IPS DF 6.9 (cell line): ENCODE results near the gene ZBTB26.
"Not testable (repeated sequence)": the region's sequence is repeated elsewhere in the genome, so short reads cannot be mapped to it uniquely, and the experiment has no call there.

Source experiments
- DNase-seq: peaks from one replicate; pipeline ENCODE4 v3.0.0-alpha.2; 2013; ENCODE audit warnings: low read depth, low spot score
- H3K27ac ChIP-seq: one replicate; pipeline ENCODE4 v1.5.1; 2013; ENCODE audit warnings: low read length, control low read depth
- H3K27me3 ChIP-seq: 2 replicates; pipeline ENCODE4 v1.6.1; 2013; ENCODE audit warnings: mild to moderate bottlenecking, low read length; ENCODE audit not compliant: control insufficient read depth, insufficient read depth
- H3K36me3 ChIP-seq: 2 replicates; pipeline ENCODE4 v1.6.1; 2013; ENCODE audit warnings: low read length; ENCODE audit not compliant: control insufficient read depth, insufficient read depth
- H3K4me1 ChIP-seq: 2 replicates; pipeline ENCODE4 v1.6.1; 2013; ENCODE audit warnings: low read length; ENCODE audit not compliant: control insufficient read depth, insufficient read depth
- H3K4me3 ChIP-seq: 2 replicates; pipeline ENCODE4 v1.5.1; 2013; ENCODE audit warnings: mild to moderate bottlenecking, low read length
- H3K9me3 ChIP-seq: 2 replicates; pipeline ENCODE4 v1.6.1; 2013; ENCODE audit warnings: low read length, inconsistent platforms; ENCODE audit not compliant: control insufficient read depth, insufficient read depth
- WGBS: extraction: QIAGEN DNeasy Blood & Tissue Kit; methylation state at CpG from one replicate; pipeline ENCODE4 v1.1.7; 2013; ENCODE audit warnings: mixed read lengths, missing lambda C conversion rate; ENCODE audit not compliant: insufficient read length, insufficient coverage; 5-methylcytosine and 5-hydroxymethylcytosine counted together

Gene ZBTB26

GRCh38 chr9:122897969-122898368, 33.3 kb downstream of the ZBTB26 start:
- H3K36me3 ChIP-seq = no peaks in the 10 kb centered on the region
- H3K4me1 ChIP-seq = no peaks in the 10 kb centered on the region
- no peaks in the 10 kb centered on the region for H3K9me3 ChIP-seq
- no peak overlapping the region for H3K27ac ChIP-seq
- no peak overlapping the region for H3K4me3 ChIP-seq
- no peaks in the 10 kb centered on the region for H3K27me3 ChIP-seq
- DNase-seq = no peak
- WGBS = no CpG with 5 or more reads among the region's 1 CpG

DNA sequence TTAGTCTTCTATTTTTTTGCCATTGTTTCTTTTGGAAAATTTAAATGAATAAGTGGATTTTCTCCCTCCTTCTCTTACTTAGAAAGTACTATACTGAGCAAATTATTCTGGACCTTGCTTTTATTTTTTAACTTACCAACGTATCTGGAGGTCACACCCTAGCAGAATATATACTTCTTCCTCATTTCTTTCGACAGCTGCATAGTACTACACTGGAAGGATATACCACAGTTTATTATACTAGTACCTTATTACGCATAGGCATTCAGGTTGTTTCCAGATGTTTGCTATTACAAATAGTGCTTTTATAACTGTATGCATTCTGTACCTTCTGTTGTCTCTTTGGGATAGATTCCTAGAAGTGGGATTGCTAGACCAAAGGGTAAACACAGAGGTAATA, 42.8 kb downstream of the ZBTB26 start:
- no CpG with 5 or more reads among the region's 3 CpGs for WGBS
- Histone ChIP-seq H3K27me3 (no peaks in the 10 kb centered on the region), H3K36me3 (peaks cover 3% of the 10 kb centered on the region; the same call in 1 of the 2 replicates), H3K9me3 (no peaks in the 10 kb centered on the region), H3K4me1 (no peaks in the 10 kb centered on the region), H3K4me3 (no peak overlapping the region), H3K27ac (no peak overlapping the region)
- DNase-seq = no peak

DNA sequence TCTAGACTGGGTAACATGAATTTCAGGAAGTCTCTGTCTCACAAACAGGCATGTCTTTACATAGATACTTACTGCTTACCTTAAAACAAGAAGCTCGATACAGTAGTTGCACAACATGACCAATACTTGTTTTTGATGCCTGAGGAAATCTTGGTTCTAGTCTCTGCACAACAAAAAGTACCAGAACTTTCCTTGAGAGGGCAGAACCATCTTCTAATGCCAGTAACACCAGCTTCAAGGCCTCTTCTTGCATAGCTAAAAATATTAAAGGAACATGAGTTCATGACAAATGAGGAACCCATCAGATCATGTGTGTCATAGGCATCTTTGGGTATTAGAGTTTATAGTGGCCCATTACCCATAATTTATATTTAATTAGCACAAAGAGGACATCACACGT, 48.2 kb downstream of the ZBTB26 start:
- Histone ChIP-seq H3K27ac (no peak overlapping the region), H3K9me3 (no peaks in the 10 kb centered on the region), H3K27me3 (no peaks in the 10 kb centered on the region), H3K4me1 (no peaks in the 10 kb centered on the region), H3K36me3 (peaks cover 2% of the 10 kb centered on the region; the same call in 1 of the 2 replicates), H3K4me3 (no peak overlapping the region)
- 100% methylated on average over 1 of the region's 2 CpGs for WGBS
- no peak for DNase-seq

DNA sequence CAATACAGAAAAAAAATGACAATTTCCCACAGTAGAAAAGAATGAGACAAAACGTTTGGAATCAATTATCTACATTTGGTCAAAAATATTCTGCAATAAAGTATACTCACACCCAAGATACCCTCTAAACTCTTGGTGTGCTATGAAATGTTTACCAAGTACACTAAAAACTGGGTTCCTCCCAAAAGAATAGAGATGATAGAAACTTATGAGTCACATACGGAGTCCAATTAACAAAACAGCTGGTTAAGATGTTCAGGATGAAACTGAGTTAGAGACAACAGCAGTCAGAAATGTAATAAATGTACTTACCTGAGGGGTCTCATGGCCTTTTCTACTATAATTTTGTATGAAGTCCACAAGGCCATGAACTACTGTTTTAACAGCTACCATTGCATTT, 51.9 kb downstream of the ZBTB26 start:
- WGBS = no CpG with 5 or more reads among the region's 2 CpGs
- H3K9me3 ChIP-seq = no peaks in the 10 kb centered on the region
- no peak for DNase-seq
- peaks cover 8% of the 10 kb centered on the region; the same call in 1 of the 2 replicates for H3K36me3 ChIP-seq
- H3K27me3 ChIP-seq = no peaks in the 10 kb centered on the region
- H3K4me3 ChIP-seq = no peak overlapping the region
- no peaks in the 10 kb centered on the region for H3K4me1 ChIP-seq
- H3K27ac ChIP-seq = no peak overlapping the region

DNA sequence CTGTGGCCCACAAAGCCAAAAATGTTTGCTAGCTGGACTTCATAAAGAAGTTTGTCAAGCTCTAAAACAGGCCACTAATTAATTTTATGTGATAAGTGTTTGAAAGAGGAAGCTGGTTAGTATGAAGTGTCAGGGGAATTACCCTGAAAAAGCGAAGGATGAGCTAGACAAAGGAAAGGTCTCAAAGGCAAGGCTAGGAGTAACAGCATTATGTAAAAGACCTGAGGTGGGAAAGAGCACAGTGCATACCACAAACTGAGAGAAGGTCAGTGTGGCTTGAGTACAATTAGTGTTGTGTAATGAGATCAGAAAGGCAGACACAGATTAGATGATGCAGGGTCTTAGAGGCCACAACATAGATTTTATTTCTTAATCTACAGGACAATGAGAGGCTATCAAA, 55.8 kb downstream of the ZBTB26 start:
- Histone ChIP-seq H3K27me3 (no peaks in the 10 kb centered on the region), H3K4me1 (no peaks in the 10 kb centered on the region), H3K9me3 (no peaks in the 10 kb centered on the region), H3K27ac (no peak overlapping the region), H3K36me3 (peaks cover 7% of the 10 kb centered on the region; the same call in 1 of the 2 replicates), H3K4me3 (no peak overlapping the region)
- no peak for DNase-seq
- WGBS = no CpG with 5 or more reads among the region's 1 CpG

DNA sequence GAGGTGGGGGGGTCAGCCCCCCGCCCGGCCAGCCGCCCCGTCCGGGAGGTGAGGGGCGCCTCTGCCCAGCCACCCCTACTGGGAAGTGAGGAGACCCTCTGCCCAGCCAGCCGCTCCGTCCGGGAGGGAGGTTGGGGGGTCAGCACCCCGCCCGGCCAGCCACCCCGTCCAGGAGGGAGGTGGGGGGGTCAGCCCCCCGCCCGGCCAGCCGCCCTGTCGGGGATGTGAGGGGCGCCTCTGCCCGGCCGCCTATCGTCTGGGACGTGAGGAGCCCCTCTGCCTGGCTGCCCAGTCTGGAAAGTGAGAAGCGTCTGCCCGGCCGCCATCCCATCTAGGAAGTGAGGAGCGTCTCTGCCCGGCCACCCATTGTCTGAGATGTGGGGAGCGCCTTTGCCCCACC, 64.0 kb downstream of the ZBTB26 start:
- H3K27ac ChIP-seq, H3K4me3 ChIP-seq, H3K36me3 ChIP-seq, H3K27me3 ChIP-seq, DNase-seq, H3K9me3 ChIP-seq, H3K4me1 ChIP-seq: not testable (repeated sequence)
- no CpG with 5 or more reads among the region's 27 CpGs for WGBS

GRCh38 chr9:122866079-122866478, 65.2 kb downstream of the ZBTB26 start:
- H3K27me3 ChIP-seq = no peaks in the 10 kb centered on the region
- H3K4me3 ChIP-seq = no peak overlapping the region
- H3K36me3 ChIP-seq = no peaks in the 10 kb centered on the region; the same call in 1 of the 2 replicates
- no peak overlapping the region for H3K27ac ChIP-seq
- no peaks in the 10 kb centered on the region for H3K9me3 ChIP-seq
- no peak for DNase-seq
- H3K4me1 ChIP-seq = no peaks in the 10 kb centered on the region
- WGBS = no CpG with 5 or more reads among the region's 5 CpGs
